ENCODE data around the gene FAM228B.

FAM228B gene

GRCh38 chr2:24199968-24200590 lies 76.8 kb downstream of the FAM228B start:
- Histone ChIP-seq H3K36me3 (ENCODE audit: control insufficient read depth, insufficient read depth, low read length) (peaks cover 10% of the 10 kb centered on the region), H3K27me3 (ENCODE audit: control insufficient read depth, insufficient read depth, low read length) (no peaks in the 10 kb centered on the region), H3K27ac (ENCODE audit: low read depth, low read length) (no peak overlapping the region), H3K4me1 (ENCODE audit: control insufficient read depth, insufficient read depth, low read length) (no peaks in the 10 kb centered on the region), H3K4me3 (ENCODE audit: low read length) (no peak overlapping the region), H3K9ac (ENCODE audit: low read length) (no peak overlapping the region)

GRCh38 chr2:24200799-24201198 lies 77.5 kb downstream of the FAM228B start:
- Histone ChIP-seq H3K36me3 (ENCODE audit: control insufficient read depth, insufficient read depth, low read length) (peaks cover 14% of the 10 kb centered on the region), H3K4me1 (ENCODE audit: control insufficient read depth, insufficient read depth, low read length) (no peaks in the 10 kb centered on the region), H3K27ac (ENCODE audit: low read depth, low read length) (no peak overlapping the region), H3K4me3 (ENCODE audit: low read length) (no peak overlapping the region), H3K27me3 (ENCODE audit: control insufficient read depth, insufficient read depth, low read length) (no peaks in the 10 kb centered on the region), H3K9ac (ENCODE audit: low read length) (no peak overlapping the region)

- Histone ChIP-seq H3K4me3 (ENCODE audit: low read length) (no peak overlapping the region), H3K27ac (ENCODE audit: low read depth, low read length) (no peak overlapping the region), H3K27me3 (ENCODE audit: control insufficient read depth, insufficient read depth, low read length) (no peaks in the 10 kb centered on the region), H3K4me1 (ENCODE audit: control insufficient read depth, insufficient read depth, low read length) (no peaks in the 10 kb centered on the region), H3K9ac (ENCODE audit: low read length) (no peak overlapping the region), H3K36me3 (ENCODE audit: control insufficient read depth, insufficient read depth, low read length) (peaks cover 26% of the 10 kb centered on the region)
Measured at GRCh38 chr2:24203029-24203786, 79.9 kb downstream of the FAM228B start.

- H3K4me1 ChIP-seq (ENCODE audit: control insufficient read depth, insufficient read depth, low read length): no peaks in the 10 kb centered on the region
- no peak overlapping the region for H3K27ac ChIP-seq (ENCODE audit: low read depth, low read length)
- peaks cover 32% of the 10 kb centered on the region for H3K36me3 ChIP-seq (ENCODE audit: control insufficient read depth, insufficient read depth, low read length)
- no peaks in the 10 kb centered on the region for H3K27me3 ChIP-seq (ENCODE audit: control insufficient read depth, insufficient read depth, low read length)
- no peak overlapping the region for H3K9ac ChIP-seq (ENCODE audit: low read length)
- H3K4me3 ChIP-seq (ENCODE audit: low read length): no peak overlapping the region
Measured at GRCh38 chr2:24203787-24204150, 80.5 kb downstream of the FAM228B start.

- Histone ChIP-seq H3K27ac (ENCODE audit: low read depth, low read length) (no peak overlapping the region), H3K4me1 (ENCODE audit: control insufficient read depth, insufficient read depth, low read length) (no peaks in the 10 kb centered on the region), H3K4me3 (ENCODE audit: low read length) (no peak overlapping the region), H3K36me3 (ENCODE audit: control insufficient read depth, insufficient read depth, low read length) (peaks cover 35% of the 10 kb centered on the region), H3K9ac (ENCODE audit: low read length) (no peak overlapping the region), H3K27me3 (ENCODE audit: control insufficient read depth, insufficient read depth, low read length) (no peaks in the 10 kb centered on the region)
Measured at GRCh38 chr2:24204505-24204904, 81.2 kb downstream of the FAM228B start.

GRCh38 chr2:24205131-24205530 lies 81.9 kb downstream of the FAM228B start:
- Histone ChIP-seq H3K4me3 (ENCODE audit: low read length) (no peak overlapping the region), H3K9ac (ENCODE audit: low read length) (no peak overlapping the region), H3K4me1 (ENCODE audit: control insufficient read depth, insufficient read depth, low read length) (no peaks in the 10 kb centered on the region), H3K27me3 (ENCODE audit: control insufficient read depth, insufficient read depth, low read length) (no peaks in the 10 kb centered on the region), H3K27ac (ENCODE audit: low read depth, low read length) (no peak overlapping the region), H3K36me3 (ENCODE audit: control insufficient read depth, insufficient read depth, low read length) (peaks cover 35% of the 10 kb centered on the region)

- no peak overlapping the region for H3K9ac ChIP-seq (ENCODE audit: low read length)
- H3K4me1 ChIP-seq (ENCODE audit: control insufficient read depth, insufficient read depth, low read length): no peaks in the 10 kb centered on the region
- peaks cover 41% of the 10 kb centered on the region for H3K36me3 ChIP-seq (ENCODE audit: control insufficient read depth, insufficient read depth, low read length)
- H3K27ac ChIP-seq (ENCODE audit: low read depth, low read length): no peak overlapping the region
- H3K27me3 ChIP-seq (ENCODE audit: control insufficient read depth, insufficient read depth, low read length): no peaks in the 10 kb centered on the region
- no peak overlapping the region for H3K4me3 ChIP-seq (ENCODE audit: low read length)
Measured at GRCh38 chr2:24206242-24206641, 83.0 kb downstream of the FAM228B start.

GRCh38 chr2:24206714-24207113 lies 83.4 kb downstream of the FAM228B start:
- H3K9ac ChIP-seq (ENCODE audit: low read length): no peak overlapping the region
- no peak overlapping the region for H3K4me3 ChIP-seq (ENCODE audit: low read length)
- no peaks in the 10 kb centered on the region for H3K4me1 ChIP-seq (ENCODE audit: control insufficient read depth, insufficient read depth, low read length)
- H3K36me3 ChIP-seq (ENCODE audit: control insufficient read depth, insufficient read depth, low read length): peaks cover 41% of the 10 kb centered on the region
- no peaks in the 10 kb centered on the region for H3K27me3 ChIP-seq (ENCODE audit: control insufficient read depth, insufficient read depth, low read length)
- no peak overlapping the region for H3K27ac ChIP-seq (ENCODE audit: low read depth, low read length)

- Histone ChIP-seq H3K4me1 (ENCODE audit: control insufficient read depth, insufficient read depth, low read length) (no peaks in the 10 kb centered on the region), H3K27ac (ENCODE audit: low read depth, low read length) (no peak overlapping the region), H3K4me3 (ENCODE audit: low read length) (no peak overlapping the region), H3K9ac (ENCODE audit: low read length) (no peak overlapping the region), H3K27me3 (ENCODE audit: control insufficient read depth, insufficient read depth, low read length) (no peaks in the 10 kb centered on the region), H3K36me3 (ENCODE audit: control insufficient read depth, insufficient read depth, low read length) (peaks cover 41% of the 10 kb centered on the region)
Measured at GRCh38 chr2:24207359-24207758, 84.1 kb downstream of the FAM228B start.

GRCh38 chr2:24208490-24208889 lies 85.2 kb downstream of the FAM228B start:
- Histone ChIP-seq H3K36me3 (ENCODE audit: control insufficient read depth, insufficient read depth, low read length) (peaks cover 45% of the 10 kb centered on the region), H3K9ac (ENCODE audit: low read length) (no peak overlapping the region), H3K4me1 (ENCODE audit: control insufficient read depth, insufficient read depth, low read length) (no peaks in the 10 kb centered on the region), H3K27me3 (ENCODE audit: control insufficient read depth, insufficient read depth, low read length) (no peaks in the 10 kb centered on the region), H3K27ac (ENCODE audit: low read depth, low read length) (no peak overlapping the region), H3K4me3 (ENCODE audit: low read length) (no peak overlapping the region)

- peaks cover 39% of the 10 kb centered on the region for H3K36me3 ChIP-seq (ENCODE audit: control insufficient read depth, insufficient read depth, low read length)
- H3K4me1 ChIP-seq (ENCODE audit: control insufficient read depth, insufficient read depth, low read length): no peaks in the 10 kb centered on the region
- no peak overlapping the region for H3K4me3 ChIP-seq (ENCODE audit: low read length)
- H3K27ac ChIP-seq (ENCODE audit: low read depth, low read length): no peak overlapping the region
- H3K9ac ChIP-seq (ENCODE audit: low read length): no peak overlapping the region
- no peaks in the 10 kb centered on the region for H3K27me3 ChIP-seq (ENCODE audit: control insufficient read depth, insufficient read depth, low read length)
Measured at GRCh38 chr2:24209389-24210105, 86.3 kb downstream of the FAM228B start.

GRCh38 chr2:24210106-24210455 lies 86.8 kb downstream of the FAM228B start:
- Histone ChIP-seq H3K27me3 (ENCODE audit: control insufficient read depth, insufficient read depth, low read length) (no peaks in the 10 kb centered on the region), H3K27ac (ENCODE audit: low read depth, low read length) (no peak overlapping the region), H3K36me3 (ENCODE audit: control insufficient read depth, insufficient read depth, low read length) (peaks cover 35% of the 10 kb centered on the region), H3K4me1 (ENCODE audit: control insufficient read depth, insufficient read depth, low read length) (no peaks in the 10 kb centered on the region), H3K9ac (ENCODE audit: low read length) (no peak overlapping the region), H3K4me3 (ENCODE audit: low read length) (no peak overlapping the region)

Measured in rectal smooth muscle tissue (tissue), 1 donor.